Glutamatergic neuron (in vitro differentiated cells): ENCODE data around the gene PALMD. TPM values are rescaled to one million over a fixed set of nuclear protein-coding genes. Genes with fewer than 3 reads are reported as not detected.

Source experiments
- DNase-seq: peaks from one replicate; pipeline ENCODE4 v3.0.0; 2022
- H3K27ac Mint-ChIP-seq: one replicate; pipeline ENCODE4 v1.8.0; 2020; ENCODE audit warnings: mild to moderate bottlenecking, mixed read lengths, inconsistent platforms; ENCODE audit not compliant: unreplicated experiment
- H3K27me3 Mint-ChIP-seq: one replicate; pipeline ENCODE4 v1.8.0; 2020; ENCODE audit warnings: mild to moderate bottlenecking, moderate library complexity, mixed read lengths, inconsistent platforms; ENCODE audit not compliant: unreplicated experiment
- H3K36me3 Mint-ChIP-seq: one replicate; pipeline ENCODE4 v1.8.0; 2020; ENCODE audit warnings: mild to moderate bottlenecking, mixed read lengths, inconsistent platforms; ENCODE audit not compliant: unreplicated experiment
- H3K4me1 Mint-ChIP-seq: one replicate; pipeline ENCODE4 v1.8.0; 2020; ENCODE audit warnings: mild to moderate bottlenecking, low read depth, mixed read lengths, inconsistent platforms; ENCODE audit not compliant: unreplicated experiment
- H3K4me3 Mint-ChIP-seq: one replicate; pipeline ENCODE4 v1.8.0; 2020; ENCODE audit warnings: mild to moderate bottlenecking, mixed read lengths, inconsistent platforms; ENCODE audit not compliant: unreplicated experiment
- H3K9me3 Mint-ChIP-seq: one replicate; pipeline ENCODE4 v1.8.0; 2020; ENCODE audit warnings: mild to moderate bottlenecking, moderate library complexity, mixed read lengths, inconsistent platforms; ENCODE audit not compliant: unreplicated experiment
- total RNA-seq: library from RNA; stranded (reverse); fragmentation: NEBNext Ultra II Directional; extraction: Animal tissue kit (Norgen Biotek cat#: 25700); gene quantifications from one replicate; pipeline ENCODE4 v1.2.1, GENCODE V29; 2021; ENCODE audit not compliant: unreplicated experiment
- TF ChIP-seq, protein P1 (sequence below): fragments of 200-600 bp; sonication (generic); IDR thresholded peaks from one replicate; pipeline ENCODE4 v1.5.0; 2021; ENCODE audit not compliant: partially characterized antibody, unreplicated experiment

PALMD gene
- total RNA-seq, 1 donor from 2014 or later: 5.1 TPM

DNA sequence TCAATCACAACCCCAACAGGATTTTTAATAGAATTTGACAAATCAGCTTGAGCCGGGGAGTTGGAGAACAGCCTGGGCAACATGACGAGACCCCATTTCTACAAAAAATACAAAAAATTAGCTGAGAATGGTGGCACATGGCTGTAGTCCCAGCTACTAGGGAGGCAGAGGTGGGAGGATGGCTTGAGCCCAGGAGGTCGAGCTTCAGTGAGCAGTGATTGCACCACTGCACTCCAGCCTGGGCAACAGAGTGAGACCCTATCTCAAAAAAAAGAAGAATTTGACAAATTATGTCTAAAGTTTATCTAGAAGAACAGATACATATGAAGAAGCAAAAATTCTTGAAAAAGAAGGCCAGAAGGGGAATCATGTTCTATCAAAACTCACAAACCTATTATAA, 77.3 kb downstream of the PALMD start:
- Mint-ChIP-seq H3K4me1 (peaks cover 2% of the 10 kb centered on the region), H3K9me3 (no peaks in the 10 kb centered on the region), H3K36me3 (no peaks in the 10 kb centered on the region), H3K27me3 (no peaks in the 10 kb centered on the region), H3K4me3 (no peak overlapping the region), H3K27ac (no peak overlapping the region)
- DNase-seq: no peak
- TF ChIP-seq, protein P1, sequence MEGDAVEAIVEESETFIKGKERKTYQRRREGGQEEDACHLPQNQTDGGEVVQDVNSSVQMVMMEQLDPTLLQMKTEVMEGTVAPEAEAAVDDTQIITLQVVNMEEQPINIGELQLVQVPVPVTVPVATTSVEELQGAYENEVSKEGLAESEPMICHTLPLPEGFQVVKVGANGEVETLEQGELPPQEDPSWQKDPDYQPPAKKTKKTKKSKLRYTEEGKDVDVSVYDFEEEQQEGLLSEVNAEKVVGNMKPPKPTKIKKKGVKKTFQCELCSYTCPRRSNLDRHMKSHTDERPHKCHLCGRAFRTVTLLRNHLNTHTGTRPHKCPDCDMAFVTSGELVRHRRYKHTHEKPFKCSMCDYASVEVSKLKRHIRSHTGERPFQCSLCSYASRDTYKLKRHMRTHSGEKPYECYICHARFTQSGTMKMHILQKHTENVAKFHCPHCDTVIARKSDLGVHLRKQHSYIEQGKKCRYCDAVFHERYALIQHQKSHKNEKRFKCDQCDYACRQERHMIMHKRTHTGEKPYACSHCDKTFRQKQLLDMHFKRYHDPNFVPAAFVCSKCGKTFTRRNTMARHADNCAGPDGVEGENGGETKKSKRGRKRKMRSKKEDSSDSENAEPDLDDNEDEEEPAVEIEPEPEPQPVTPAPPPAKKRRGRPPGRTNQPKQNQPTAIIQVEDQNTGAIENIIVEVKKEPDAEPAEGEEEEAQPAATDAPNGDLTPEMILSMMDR: no peak

- no peak overlapping the region for H3K27ac Mint-ChIP-seq
- TF ChIP-seq, protein P1: no peak
- no peak for DNase-seq
- no peaks in the 10 kb centered on the region for H3K9me3 Mint-ChIP-seq
- H3K36me3 Mint-ChIP-seq: no peaks in the 10 kb centered on the region
- H3K4me1 Mint-ChIP-seq: peaks cover 7% of the 10 kb centered on the region
- no peak overlapping the region for H3K4me3 Mint-ChIP-seq
- H3K27me3 Mint-ChIP-seq: no peaks in the 10 kb centered on the region
These were observed 80.1 kb downstream of the PALMD start for GRCh38 chr1:99725996-99726395.

DNA sequence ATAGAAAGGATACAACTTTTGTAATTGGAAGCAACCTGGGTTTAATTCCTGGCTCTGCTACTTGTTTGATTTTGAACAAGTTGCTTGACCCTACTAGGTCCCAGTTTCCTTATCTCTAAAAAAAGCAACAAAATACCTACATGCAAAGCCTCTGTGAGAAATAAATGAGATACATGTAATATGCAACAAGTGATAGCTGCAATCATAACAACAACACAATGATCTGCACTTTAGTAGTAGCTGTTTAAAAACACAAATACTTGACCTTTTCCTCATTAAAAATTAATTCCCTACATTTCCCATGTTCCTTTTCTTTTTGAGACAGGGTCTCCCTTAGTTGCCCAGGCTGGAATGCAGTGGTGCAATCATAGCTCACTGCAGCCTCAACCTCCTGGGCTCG, 80.5 kb downstream of the PALMD start:
- peaks cover 7% of the 10 kb centered on the region for H3K4me1 Mint-ChIP-seq
- DNase-seq: no peak
- no peaks in the 10 kb centered on the region for H3K9me3 Mint-ChIP-seq
- no peaks in the 10 kb centered on the region for H3K27me3 Mint-ChIP-seq
- TF ChIP-seq, protein P1: no peak
- H3K27ac Mint-ChIP-seq: no peak overlapping the region
- no peak overlapping the region for H3K4me3 Mint-ChIP-seq
- no peaks in the 10 kb centered on the region for H3K36me3 Mint-ChIP-seq

- TF ChIP-seq, protein P1: no peak
- no peak overlapping the region for H3K4me3 Mint-ChIP-seq
- DNase-seq: no peak
- no peaks in the 10 kb centered on the region for H3K9me3 Mint-ChIP-seq
- peaks cover 7% of the 10 kb centered on the region for H3K4me1 Mint-ChIP-seq
- H3K36me3 Mint-ChIP-seq: no peaks in the 10 kb centered on the region
- H3K27ac Mint-ChIP-seq: no peak overlapping the region
- no peaks in the 10 kb centered on the region for H3K27me3 Mint-ChIP-seq
These were observed 80.9 kb downstream of the PALMD start for GRCh38 chr1:99726818-99727217.

DNA sequence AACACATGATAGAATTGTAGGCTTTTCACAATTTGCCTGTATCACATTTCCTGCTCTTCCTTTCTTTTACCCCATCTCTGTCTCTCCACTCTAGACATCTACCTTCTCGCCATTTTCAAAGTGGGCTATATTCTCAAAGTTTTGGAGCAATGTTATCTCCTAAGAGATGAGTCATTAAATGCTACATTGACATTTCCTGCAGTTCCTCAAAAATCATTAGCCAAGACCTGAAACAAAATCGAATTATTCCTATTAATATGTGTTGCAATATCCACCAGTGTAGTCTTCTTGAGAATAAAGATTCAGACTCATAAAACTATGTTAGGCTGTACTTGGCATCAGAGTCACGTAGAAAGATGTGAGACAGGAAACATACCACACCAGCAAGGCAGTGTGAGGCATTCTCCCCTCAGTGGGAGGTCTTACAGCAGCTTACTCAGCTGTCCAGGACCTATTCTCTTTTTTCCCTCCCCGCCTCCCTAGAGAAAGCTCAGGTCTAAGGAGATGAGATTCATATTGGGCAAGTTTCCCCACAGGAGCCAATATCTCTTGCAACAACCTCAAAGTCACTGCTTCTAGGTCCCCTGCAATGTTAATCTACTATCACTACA, 81.8 kb downstream of the PALMD start:
- Mint-ChIP-seq H3K4me1 (peaks cover 7% of the 10 kb centered on the region), H3K27me3 (no peaks in the 10 kb centered on the region), H3K27ac (no peak overlapping the region), H3K4me3 (no peak overlapping the region), H3K36me3 (no peaks in the 10 kb centered on the region), H3K9me3 (no peaks in the 10 kb centered on the region)
- no peak for DNase-seq
- TF ChIP-seq, protein P1: no peak
